GM18868 (cell line): ENCODE data around the gene PHC1.
"Not testable (repeated sequence)": the region's sequence is repeated elsewhere in the genome, so short reads cannot be mapped to it uniquely, and the experiment has no call there.

Source experiments
- ATAC-seq: cut with Tn5 transposase; IDR thresholded peaks from one replicate; pipeline ENCODE4 v1.9.1; 2021; ENCODE audit warnings: mild to moderate bottlenecking, moderate library complexity; ENCODE audit not compliant: unreplicated experiment

PHC1 gene

DNA sequence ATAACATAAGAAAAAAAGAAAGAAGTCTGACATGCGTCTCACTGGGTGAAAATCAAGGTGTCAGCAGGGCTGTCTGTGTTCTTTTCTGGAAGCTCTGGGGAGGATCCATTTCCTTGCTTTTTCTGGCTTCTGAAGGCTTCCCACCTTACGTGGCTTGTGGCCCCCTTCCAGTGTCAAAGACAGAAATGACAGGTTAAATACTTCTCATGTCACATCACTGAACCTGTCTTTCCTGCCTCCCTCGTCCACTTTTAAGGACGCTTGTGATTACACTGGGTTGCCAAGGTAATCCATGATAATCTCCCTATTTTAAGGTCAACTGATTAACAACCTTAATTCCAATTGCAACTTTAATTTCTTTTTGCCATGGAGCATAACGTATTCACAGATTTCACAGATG is 4.6 kb upstream of the PHC1 start:
- no peak for ATAC-seq

- ATAC-seq: no peak
Observed at GRCh38 chr12:8911606-8912268, 2.6 kb upstream of the PHC1 start.

GRCh38 chr12:8912914-8913313 is 1.4 kb upstream of the PHC1 start:
- ATAC-seq: no peak

- no peak for ATAC-seq
Observed at GRCh38 chr12:8913702-8914032, 642 bp upstream of the PHC1 start.

GRCh38 chr12:8914716-8915526 is 612 bp downstream of the PHC1 start:
- ATAC-seq: peak; percentile 81

GRCh38 chr12:8916154-8916553 is 1.8 kb downstream of the PHC1 start:
- ATAC-seq: no peak

GRCh38 chr12:8917031-8917430 is 2.7 kb downstream of the PHC1 start:
- ATAC-seq: no peak

DNA sequence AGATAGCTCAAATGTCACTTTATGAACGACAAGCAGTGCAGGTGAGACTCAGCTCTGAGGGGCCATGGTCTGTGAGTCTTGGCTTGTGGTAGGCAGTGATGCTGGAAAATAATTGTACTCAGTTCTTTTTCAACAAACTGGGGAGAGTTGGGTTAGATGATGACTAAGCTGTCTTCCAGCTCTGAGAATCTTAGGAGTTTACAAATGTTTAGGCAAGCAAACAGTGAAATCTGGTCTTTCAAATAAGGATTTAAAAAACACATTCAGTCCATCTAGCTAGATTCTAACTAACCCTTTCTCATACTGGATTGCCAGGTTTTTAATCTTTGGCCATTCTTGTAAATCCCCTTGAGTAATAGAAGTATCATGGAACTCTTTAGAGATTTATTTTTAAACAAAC is 3.4 kb downstream of the PHC1 start:
- no peak for ATAC-seq

- not testable (repeated sequence) for ATAC-seq
Observed at GRCh38 chr12:8919643-8920042, 5.3 kb downstream of the PHC1 start.

DNA sequence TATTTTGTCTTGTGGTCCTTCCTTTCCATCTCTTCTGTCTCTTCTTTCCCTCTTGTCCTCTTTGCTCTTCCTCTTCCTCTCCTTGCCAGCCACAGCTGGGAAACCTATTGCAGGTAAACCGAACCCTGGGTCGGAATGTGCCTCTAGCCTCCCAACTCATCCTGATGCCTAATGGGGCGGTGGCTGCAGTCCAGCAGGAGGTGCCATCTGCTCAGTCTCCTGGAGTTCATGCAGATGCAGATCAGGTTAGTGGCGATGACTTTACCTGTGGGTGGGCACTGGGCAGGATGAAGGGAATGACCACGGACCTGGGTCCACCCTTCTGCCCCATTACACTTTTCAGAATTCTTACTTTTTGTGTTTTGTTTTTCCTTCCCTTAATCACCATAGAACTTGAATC is 8.2 kb downstream of the PHC1 start:
- ATAC-seq: no peak

DNA sequence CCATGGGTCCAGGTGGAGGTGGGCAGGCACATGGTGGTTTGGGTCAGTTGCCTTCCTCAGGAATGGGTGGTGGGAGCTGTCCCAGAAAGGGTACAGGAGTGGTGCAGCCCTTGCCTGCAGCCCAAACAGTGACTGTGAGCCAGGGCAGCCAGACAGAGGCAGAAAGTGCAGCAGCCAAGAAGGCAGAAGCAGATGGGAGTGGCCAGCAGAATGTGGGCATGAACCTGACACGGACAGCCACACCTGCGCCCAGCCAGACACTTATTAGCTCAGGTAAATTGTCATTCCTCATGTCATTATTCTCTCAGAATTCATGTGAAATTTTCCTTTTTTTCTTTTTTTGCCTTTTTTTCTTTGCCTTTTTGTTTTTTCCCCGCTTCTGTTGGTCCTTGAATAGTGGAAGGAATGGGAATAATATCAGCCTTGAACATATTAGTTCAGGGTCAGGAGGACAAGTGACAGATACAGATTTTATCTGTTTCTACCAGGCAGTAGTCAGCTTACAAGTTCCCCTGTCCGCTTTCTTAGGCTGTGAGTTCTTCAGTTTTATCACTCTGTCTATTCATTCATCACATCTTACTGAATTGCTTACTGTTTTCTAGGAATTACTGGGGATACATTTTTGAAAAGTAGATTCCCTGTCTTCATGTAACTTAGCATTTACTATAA is 16.5 kb downstream of the PHC1 start:
- not testable (repeated sequence) for ATAC-seq

GRCh38 chr12:8932464-8932863 is 18.2 kb downstream of the PHC1 start:
- ATAC-seq: not testable (repeated sequence)

DNA sequence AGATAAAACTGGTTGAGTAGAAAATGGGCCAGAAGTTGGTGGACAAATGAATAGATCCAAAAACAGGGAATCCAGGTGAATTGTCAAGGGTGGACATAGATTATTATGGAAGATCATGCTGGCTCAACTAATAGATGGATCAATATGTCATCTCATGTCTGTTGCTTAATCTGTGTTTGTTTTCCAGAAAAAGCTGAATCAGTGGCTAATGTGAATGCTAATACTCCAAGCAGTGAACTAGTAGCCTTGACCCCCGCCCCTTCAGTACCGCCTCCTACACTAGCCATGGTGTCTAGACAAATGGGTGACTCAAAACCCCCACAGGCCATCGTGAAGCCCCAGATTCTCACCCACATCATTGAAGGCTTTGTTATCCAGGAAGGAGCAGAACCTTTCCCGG is 19.8 kb downstream of the PHC1 start:
- not testable (repeated sequence) for ATAC-seq

DNA sequence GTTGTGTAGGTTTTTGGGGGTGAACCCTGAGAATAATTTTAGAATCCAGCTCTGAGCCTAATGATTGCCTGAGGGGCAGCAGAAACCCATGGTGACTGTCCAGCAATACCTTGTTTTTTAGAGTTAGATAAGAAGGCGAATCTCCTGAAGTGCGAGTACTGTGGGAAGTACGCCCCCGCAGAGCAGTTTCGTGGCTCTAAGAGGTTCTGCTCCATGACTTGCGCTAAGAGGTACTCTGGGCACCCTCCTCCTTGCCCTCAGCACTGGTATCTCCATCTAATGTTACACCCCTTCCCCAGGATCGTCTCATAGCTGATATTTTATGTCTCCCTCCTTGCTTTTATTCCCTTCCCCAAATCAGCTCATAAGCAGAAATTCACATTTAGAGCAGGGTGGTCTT is 22.4 kb downstream of the PHC1 start:
- ATAC-seq: no peak

DNA sequence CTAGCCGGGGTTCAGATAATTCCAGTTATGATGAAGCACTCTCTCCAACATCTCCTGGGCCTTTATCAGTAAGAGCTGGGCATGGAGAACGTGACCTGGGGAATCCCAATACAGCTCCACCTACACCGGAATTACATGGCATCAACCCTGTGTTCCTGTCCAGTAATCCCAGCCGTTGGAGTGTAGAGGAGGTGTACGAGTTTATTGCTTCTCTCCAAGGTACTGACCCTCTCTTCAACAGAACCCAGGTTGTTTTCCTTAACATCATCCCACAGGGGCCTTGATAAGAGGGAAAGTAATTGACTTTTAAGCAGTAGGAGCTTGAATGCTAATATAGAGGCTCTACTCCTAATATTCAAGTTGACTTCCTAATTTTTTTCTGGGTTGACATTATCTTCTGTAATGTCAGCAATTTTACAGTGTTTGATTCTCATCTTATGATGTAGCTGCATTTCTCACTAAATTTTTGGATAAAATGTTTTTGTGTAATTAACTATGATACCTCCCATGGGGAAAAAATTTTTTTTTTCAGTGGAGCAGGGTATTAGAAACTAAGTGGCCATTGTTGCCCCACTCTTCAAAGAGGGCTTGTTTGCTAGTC is 23.6 kb downstream of the PHC1 start:
- not testable (repeated sequence) for ATAC-seq

GRCh38 chr12:8941691-8942478 is 27.6 kb downstream of the PHC1 start:
- ATAC-seq: no peak

- ATAC-seq: no peak
Observed at GRCh38 chr12:8943565-8944186, 29.4 kb downstream of the PHC1 start.

GRCh38 chr12:8946733-8947132 is 32.4 kb downstream of the PHC1 start:
- no peak for ATAC-seq

DNA sequence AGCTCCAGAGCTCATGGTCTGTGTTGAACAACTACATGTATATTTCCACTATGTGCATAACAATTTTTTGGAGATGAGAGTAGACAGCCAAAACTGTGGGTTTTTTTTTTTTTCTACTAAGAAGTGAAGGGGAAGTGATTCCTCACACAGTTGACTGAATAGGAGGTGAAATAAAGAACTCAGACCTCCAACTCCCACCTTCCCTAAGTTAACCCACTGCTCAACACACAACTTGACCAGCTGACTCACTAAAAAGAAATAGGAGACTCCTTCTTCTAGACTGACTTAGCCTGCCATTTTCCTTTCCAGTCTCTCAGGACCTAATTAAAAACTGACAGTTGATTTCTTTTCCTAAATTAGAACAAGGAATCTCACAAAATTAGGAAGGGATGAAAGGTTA is 33.4 kb downstream of the PHC1 start:
- ATAC-seq: no peak

DNA sequence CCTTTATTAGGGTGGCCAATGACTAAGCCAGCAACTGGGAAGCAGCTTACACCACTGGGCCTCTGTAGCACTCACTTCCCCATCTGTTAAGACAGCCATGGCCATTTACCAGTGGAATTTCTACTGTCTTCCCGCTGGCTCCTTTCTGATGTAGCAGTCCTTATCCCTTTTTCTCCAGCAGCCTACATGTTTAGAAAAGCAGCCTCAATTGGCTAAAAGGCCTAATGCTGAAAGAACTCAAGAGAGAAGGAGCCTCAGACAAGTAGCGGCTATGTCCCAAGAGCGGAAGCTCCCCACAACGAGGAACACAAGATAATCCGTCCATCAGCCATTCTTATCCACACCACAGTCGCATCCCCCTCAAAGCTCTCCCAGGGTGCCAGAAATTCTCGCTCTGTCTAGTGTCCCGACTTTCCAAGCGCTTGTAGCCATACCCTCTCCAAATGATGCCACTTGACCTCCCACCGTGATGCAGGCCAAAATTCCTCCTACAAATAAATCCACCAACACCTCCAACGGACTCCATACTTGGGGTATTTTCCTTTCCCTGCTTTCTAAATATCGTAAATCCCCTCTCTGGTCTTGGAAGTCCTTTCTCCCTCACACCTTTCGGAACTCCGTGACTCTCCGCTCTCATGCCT is 34.5 kb downstream of the PHC1 start:
- ATAC-seq: no peak
